Measurements from ENCODE around the gene SMARCAD1.
"Not testable (repeated sequence)": the region's sequence is repeated elsewhere in the genome, so short reads cannot be mapped to it uniquely, and the experiment has no call there.

SMARCAD1 gene

DNA sequence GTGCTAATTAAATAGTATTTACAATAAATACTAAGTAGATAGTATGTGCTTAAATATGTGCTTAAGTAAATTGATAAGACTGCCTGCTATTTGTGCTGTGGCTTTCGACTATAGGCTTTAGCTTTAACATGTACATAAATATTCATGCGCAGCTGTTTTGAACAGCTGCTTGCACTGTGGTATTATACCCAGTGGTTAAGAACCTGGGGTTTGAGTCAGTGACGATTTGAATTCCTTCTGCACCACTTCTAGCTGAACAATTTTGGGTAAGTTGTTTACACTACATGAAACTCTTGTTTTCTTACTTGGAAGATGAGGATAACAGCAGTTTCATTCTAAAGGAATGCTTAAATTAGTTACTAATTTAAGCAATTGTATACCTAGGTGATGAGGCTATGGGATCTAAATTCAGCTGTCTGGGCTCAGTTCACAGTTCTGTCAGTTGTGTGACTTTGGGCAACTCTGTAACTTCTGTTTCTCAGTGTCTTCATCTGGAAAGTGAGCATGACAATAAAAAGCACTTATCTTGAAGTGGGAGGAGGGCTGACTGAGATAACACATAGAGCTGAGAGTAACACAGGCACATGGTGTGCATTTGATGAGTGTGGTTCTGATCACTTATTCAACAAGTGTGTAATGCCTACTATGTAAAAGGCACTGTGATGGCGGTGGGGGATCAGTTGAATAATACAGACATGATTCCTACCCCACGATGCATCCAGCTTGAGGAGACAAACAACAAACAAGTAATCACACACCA is 98.0 kb downstream of the SMARCAD1 start:
- no peak overlapping the region for H3K4me3 Mint-ChIP-seq
- H3K36me3 Mint-ChIP-seq = no peaks in the 10 kb centered on the region
- H3K27ac Mint-ChIP-seq = no peak overlapping the region
- H3K4me1 Mint-ChIP-seq = no peaks in the 10 kb centered on the region
- no peaks in the 10 kb centered on the region for H3K9me3 Mint-ChIP-seq
- no peaks in the 10 kb centered on the region for H3K27me3 Mint-ChIP-seq

DNA sequence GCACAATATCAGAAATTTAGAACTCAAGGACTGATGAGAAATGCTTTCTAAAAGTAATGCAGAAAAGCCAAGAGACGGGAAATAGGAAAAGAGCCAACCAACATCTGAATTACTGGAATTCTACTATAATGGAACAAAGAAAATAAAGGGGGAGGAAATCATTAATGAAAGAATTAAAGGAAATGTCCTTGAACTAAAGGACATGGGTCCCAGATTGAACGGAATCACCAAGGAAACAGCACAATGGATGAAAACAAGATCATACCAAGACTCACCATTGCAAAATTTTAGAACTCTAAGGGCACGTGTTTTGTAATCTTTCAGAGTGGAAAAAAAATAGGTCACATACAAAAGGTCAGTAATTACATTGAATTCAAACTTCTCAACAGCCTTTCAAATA is 99.0 kb downstream of the SMARCAD1 start:
- Mint-ChIP-seq H3K4me3 (no peak overlapping the region), H3K27me3 (no peaks in the 10 kb centered on the region), H3K4me1 (no peaks in the 10 kb centered on the region), H3K36me3 (no peaks in the 10 kb centered on the region), H3K27ac (no peak overlapping the region), H3K9me3 (no peaks in the 10 kb centered on the region)

GRCh38 chr4:94307231-94307871 is 99.7 kb downstream of the SMARCAD1 start:
- no peaks in the 10 kb centered on the region for H3K9me3 Mint-ChIP-seq
- no peak overlapping the region for H3K27ac Mint-ChIP-seq
- no peak overlapping the region for H3K4me3 Mint-ChIP-seq
- H3K27me3 Mint-ChIP-seq = peaks cover 3% of the 10 kb centered on the region
- H3K4me1 Mint-ChIP-seq = no peaks in the 10 kb centered on the region
- no peaks in the 10 kb centered on the region for H3K36me3 Mint-ChIP-seq

- H3K27ac Mint-ChIP-seq, H3K4me1 Mint-ChIP-seq, H3K4me3 Mint-ChIP-seq, H3K36me3 Mint-ChIP-seq, H3K27me3 Mint-ChIP-seq: not testable (repeated sequence)
- H3K9me3 Mint-ChIP-seq = peaks cover 12% of the 10 kb centered on the region
Measured at GRCh38 chr4:94319927-94320326, 112.3 kb downstream of the SMARCAD1 start.

DNA sequence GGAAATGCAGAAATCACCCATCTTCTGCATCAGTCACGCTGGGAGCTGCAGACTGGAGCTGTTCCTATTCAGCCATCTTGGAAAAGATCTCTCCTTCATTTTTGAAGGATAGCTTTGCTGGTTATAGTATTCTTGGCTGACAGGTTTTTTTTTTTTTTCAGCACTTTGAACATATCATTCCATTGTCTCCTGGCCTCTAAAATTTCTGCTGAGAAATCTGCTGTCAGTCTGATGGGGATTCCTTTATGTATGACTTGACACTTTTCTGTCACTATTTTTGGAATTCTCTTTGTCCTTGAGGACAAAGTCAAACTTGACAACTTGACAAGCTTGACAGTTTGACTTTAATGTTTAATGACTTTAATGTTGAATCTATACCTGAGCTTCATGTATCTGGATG is 118.2 kb downstream of the SMARCAD1 start:
- no peaks in the 10 kb centered on the region for H3K4me1 Mint-ChIP-seq
- no peak overlapping the region for H3K27ac Mint-ChIP-seq
- peaks cover 21% of the 10 kb centered on the region for H3K9me3 Mint-ChIP-seq
- H3K27me3 Mint-ChIP-seq = peaks cover 9% of the 10 kb centered on the region
- H3K36me3 Mint-ChIP-seq = peaks cover 9% of the 10 kb centered on the region
- no peak overlapping the region for H3K4me3 Mint-ChIP-seq

GRCh38 chr4:94329933-94330332 is 122.3 kb downstream of the SMARCAD1 start:
- H3K27me3 Mint-ChIP-seq = peaks cover 12% of the 10 kb centered on the region
- no peak overlapping the region for H3K27ac Mint-ChIP-seq
- no peak overlapping the region for H3K4me3 Mint-ChIP-seq
- peaks cover 9% of the 10 kb centered on the region for H3K9me3 Mint-ChIP-seq
- H3K36me3 Mint-ChIP-seq = peaks cover 6% of the 10 kb centered on the region
- no peaks in the 10 kb centered on the region for H3K4me1 Mint-ChIP-seq

GRCh38 chr4:94332983-94333590 is 125.4 kb downstream of the SMARCAD1 start:
- H3K4me3 Mint-ChIP-seq = no peak overlapping the region
- no peaks in the 10 kb centered on the region for H3K4me1 Mint-ChIP-seq
- no peaks in the 10 kb centered on the region for H3K9me3 Mint-ChIP-seq
- peaks cover 12% of the 10 kb centered on the region for H3K27me3 Mint-ChIP-seq
- H3K27ac Mint-ChIP-seq = no peak overlapping the region
- peaks cover 2% of the 10 kb centered on the region for H3K36me3 Mint-ChIP-seq

DNA sequence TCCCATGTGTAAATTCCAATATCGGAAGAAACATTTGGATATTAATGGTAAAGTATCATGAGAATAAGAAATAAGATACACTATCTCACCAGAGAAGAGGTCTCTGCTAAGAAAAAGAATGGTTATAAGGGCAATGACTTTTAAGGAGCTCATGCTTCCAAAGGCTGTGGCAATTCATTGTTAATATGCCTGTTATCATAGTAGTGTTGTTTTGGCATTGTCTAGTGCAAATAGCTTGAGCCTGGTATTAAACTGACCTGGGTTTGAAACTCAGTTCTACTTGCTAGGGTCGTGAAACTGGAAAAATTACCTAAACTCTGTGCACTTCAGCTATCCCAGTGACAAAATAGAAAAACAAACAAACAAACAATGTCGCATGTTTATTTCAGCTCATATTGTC is 126.2 kb downstream of the SMARCAD1 start:
- Mint-ChIP-seq H3K27me3 (peaks cover 11% of the 10 kb centered on the region), H3K4me3 (no peak overlapping the region), H3K9me3 (no peaks in the 10 kb centered on the region), H3K36me3 (peaks cover under 1% of the 10 kb centered on the region), H3K4me1 (peaks cover 6% of the 10 kb centered on the region), H3K27ac (no peak overlapping the region)

DNA sequence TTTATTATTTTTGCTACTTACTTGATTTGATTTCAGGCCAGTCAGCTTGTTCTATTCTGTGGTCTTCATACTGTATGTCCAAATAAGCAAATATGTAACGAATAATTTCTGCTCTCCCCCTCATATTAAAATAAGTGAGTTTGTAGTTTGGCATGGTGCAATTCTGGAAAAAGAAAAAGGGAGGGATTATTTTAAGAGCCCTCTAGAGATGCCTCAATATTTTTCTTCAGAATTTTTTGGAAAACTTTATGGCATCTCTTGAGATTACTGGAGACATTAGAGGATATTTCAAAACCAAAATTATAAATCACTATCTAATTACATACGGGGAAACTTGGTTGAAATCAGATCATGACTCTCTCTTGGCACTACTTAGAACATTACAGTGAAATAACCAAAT is 126.8 kb downstream of the SMARCAD1 start:
- Mint-ChIP-seq H3K27me3 (peaks cover 8% of the 10 kb centered on the region), H3K36me3 (no peaks in the 10 kb centered on the region), H3K27ac (no peak overlapping the region), H3K9me3 (no peaks in the 10 kb centered on the region), H3K4me3 (no peak overlapping the region), H3K4me1 (peaks cover 12% of the 10 kb centered on the region)

DNA sequence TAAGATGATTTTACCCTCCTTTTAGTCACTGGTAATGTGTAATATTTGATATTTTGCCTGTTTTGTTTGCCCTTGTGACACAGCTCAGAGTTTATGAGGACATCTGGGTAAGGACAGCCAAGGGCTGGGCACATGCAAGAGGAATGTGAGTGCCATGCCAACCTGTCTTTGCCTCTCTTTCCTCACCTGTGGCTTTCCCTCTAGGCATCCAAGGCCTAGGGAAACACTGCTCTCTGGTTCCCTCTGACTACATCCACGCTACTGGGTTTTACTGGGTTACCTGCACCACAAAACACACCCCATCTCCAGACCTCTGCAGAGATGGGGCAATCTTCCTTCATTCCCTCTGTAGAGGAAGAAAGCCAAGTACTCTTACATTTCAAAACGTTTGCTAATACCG is 127.3 kb downstream of the SMARCAD1 start:
- Mint-ChIP-seq H3K9me3 (no peaks in the 10 kb centered on the region), H3K36me3 (no peaks in the 10 kb centered on the region), H3K27me3 (peaks cover 6% of the 10 kb centered on the region), H3K4me1 (peaks cover 17% of the 10 kb centered on the region), H3K27ac (no peak overlapping the region), H3K4me3 (no peak overlapping the region)

GRCh38 chr4:94336303-94336702 is 128.6 kb downstream of the SMARCAD1 start:
- Mint-ChIP-seq H3K4me1 (peaks cover 17% of the 10 kb centered on the region), H3K36me3 (no peaks in the 10 kb centered on the region), H3K4me3 (no peak overlapping the region), H3K27me3 (peaks cover 1% of the 10 kb centered on the region), H3K9me3 (no peaks in the 10 kb centered on the region), H3K27ac (no peak overlapping the region)

- peaks cover 17% of the 10 kb centered on the region for H3K4me1 Mint-ChIP-seq
- not testable (repeated sequence) for H3K4me3 Mint-ChIP-seq, H3K9me3 Mint-ChIP-seq, H3K27me3 Mint-ChIP-seq, H3K27ac Mint-ChIP-seq, H3K36me3 Mint-ChIP-seq
Measured at GRCh38 chr4:94336791-94337190, 129.1 kb downstream of the SMARCAD1 start.

DNA sequence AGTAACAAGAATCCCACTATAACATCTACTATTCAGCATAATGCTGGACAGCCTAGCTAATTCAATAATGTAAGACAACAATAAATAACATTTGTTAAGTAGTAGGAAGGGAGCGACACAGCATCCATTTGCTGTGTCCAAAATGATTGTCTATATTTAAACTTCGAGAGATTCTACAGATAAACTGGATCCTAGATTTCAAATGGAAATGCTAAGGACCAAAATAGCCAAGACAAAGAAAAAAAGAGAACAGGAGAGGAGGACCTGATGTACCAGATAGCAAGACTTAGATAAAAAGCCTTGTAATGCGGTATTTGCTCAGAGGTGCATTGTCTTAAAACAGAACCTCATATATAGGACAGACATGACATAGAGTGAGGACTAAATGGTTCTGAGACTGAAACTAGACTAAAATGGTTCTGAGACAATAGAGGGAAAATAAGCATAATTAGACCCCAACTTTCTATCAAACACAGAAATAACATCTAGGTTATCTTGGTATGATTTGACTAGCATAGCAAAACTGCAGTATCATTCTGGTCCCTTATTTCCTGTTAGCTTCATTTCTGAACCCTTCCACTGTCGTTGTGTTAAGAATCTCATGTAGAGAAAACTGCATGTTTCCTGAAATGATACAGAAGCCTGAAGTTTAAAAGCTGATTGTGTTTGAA is 131.2 kb downstream of the SMARCAD1 start:
- Mint-ChIP-seq H3K27me3 (peaks cover 1% of the 10 kb centered on the region), H3K4me3 (peak overlapping the region; percentile 87), H3K36me3 (no peaks in the 10 kb centered on the region), H3K9me3 (no peaks in the 10 kb centered on the region), H3K4me1 (peaks cover 17% of the 10 kb centered on the region), H3K27ac (peak overlapping the region; percentile 77)

GRCh38 chr4:94339779-94340178 is 132.1 kb downstream of the SMARCAD1 start:
- Mint-ChIP-seq H3K4me3 (peak overlapping the region; percentile 87), H3K4me1 (peaks cover 17% of the 10 kb centered on the region), H3K27me3 (no peaks in the 10 kb centered on the region), H3K36me3 (no peaks in the 10 kb centered on the region), H3K9me3 (no peaks in the 10 kb centered on the region), H3K27ac (peak overlapping the region; percentile 83)

Measured in activated naive CD4-positive, alpha-beta T cell treated with anti-CD3 and anti-CD28 coated beads, Interleukin-2, amount 50 U/mL, for 24 hours (primary cell).